Astrocyte of the cerebellum (primary cell): ENCODE data around the gene CHORDC1.
"Not testable (repeated sequence)": the region's sequence is repeated elsewhere in the genome, so short reads cannot be mapped to it uniquely, and the experiment has no call there.

ENCODE experiments used
- DNase-seq: peaks from one replicate; pipeline ENCODE4 v3.0.0-alpha.2; 2011; ENCODE audit warnings: low read depth
- H3K4me3 ChIP-seq: 2 replicates; pipeline ENCODE4 v1.5.1; 2011; ENCODE audit warnings: mild to moderate bottlenecking, low read depth, low read length, moderate library complexity
- CTCF ChIP-seq: IDR thresholded peaks from 2 replicates; pipeline ENCODE4 v1.5.1; 2012; ENCODE audit warnings: low read length, low read depth, moderate library complexity, mild to moderate bottlenecking; ENCODE audit errors: missing control alignments
- in situ Hi-C: cut with HindIII; loops from 2 replicates; pipeline ENCODE4 v1.10.0; 2017; ENCODE audit warnings: low sequenced_read_pairs

CHORDC1 gene

GRCh38 chr11:90220391-90220790 is 2.5 kb downstream of the CHORDC1 start:
- in situ Hi-C loops, result no loop called here
- DNase-seq, result peak; percentile 24
- H3K4me3 ChIP-seq, result no peak overlapping the region
- TF ChIP-seq CTCF, result no peak

- DNase-seq, result no peak
- H3K4me3 ChIP-seq, result no peak overlapping the region
- in situ Hi-C loops, result no loop called here
- TF ChIP-seq CTCF, result no peak
Measured at GRCh38 chr11:90219438-90219837, 3.4 kb downstream of the CHORDC1 start.

GRCh38 chr11:90218606-90219005 is 4.2 kb downstream of the CHORDC1 start:
- DNase-seq, result no peak

GRCh38 chr11:90216611-90217010 is 6.2 kb downstream of the CHORDC1 start:
- in situ Hi-C loops, result no loop called here
- no peak for TF ChIP-seq CTCF
- no peak for DNase-seq
- no peak overlapping the region for H3K4me3 ChIP-seq

More at GRCh38 chr11:90218606-90219005, 4.2 kb downstream of the CHORDC1 start:
- in situ Hi-C loops, result no loop called here
- H3K4me3 ChIP-seq, result no peak overlapping the region
- TF ChIP-seq CTCF, result no peak

- no peak overlapping the region for H3K4me3 ChIP-seq
- TF ChIP-seq CTCF, result no peak
- in situ Hi-C loops, result no loop called here
- DNase-seq, result no peak
Measured at GRCh38 chr11:90213322-90213721, 9.5 kb downstream of the CHORDC1 start.

GRCh38 chr11:90208857-90209256 is 14.0 kb downstream of the CHORDC1 start:
- no peak for TF ChIP-seq CTCF
- no peak overlapping the region for H3K4me3 ChIP-seq
- in situ Hi-C loops, result no loop called here
- no peak for DNase-seq

- in situ Hi-C loops, DNase-seq, H3K4me3 ChIP-seq: not testable (repeated sequence)
Measured at GRCh38 chr11:90207992-90208391, 14.9 kb downstream of the CHORDC1 start.
